Measurements from ENCODE around the gene LCN15.
A peak's percentile ranks its signal among the peaks of the same experiment; 100 is the strongest.
"Not testable (repeated sequence)": the region's sequence is repeated elsewhere in the genome, so short reads cannot be mapped to it uniquely, and the experiment has no call there.

The LCN15 gene

DNA sequence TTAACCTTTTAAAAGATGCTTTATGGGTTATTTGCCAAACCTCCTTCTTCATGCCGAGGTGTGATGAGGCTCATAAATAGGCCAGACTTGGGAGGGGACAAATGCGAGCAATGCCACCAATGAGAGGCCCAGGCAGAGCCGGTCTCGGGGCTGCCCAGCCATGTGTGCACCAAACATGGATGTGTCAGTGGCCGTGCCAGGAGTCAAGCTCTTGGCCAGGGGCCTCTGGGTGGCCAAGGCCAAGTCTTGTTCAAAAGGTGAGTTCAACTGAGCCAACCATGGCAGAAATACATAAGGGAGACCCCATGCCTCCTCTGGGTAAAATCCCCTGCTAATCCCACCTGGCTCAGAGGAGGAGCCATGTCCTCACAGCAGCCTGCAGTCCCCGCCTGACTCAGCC, 10.9 kb upstream of the LCN15 start:
- no peak for DNase-seq (ENCODE audit: low read depth)

DNA sequence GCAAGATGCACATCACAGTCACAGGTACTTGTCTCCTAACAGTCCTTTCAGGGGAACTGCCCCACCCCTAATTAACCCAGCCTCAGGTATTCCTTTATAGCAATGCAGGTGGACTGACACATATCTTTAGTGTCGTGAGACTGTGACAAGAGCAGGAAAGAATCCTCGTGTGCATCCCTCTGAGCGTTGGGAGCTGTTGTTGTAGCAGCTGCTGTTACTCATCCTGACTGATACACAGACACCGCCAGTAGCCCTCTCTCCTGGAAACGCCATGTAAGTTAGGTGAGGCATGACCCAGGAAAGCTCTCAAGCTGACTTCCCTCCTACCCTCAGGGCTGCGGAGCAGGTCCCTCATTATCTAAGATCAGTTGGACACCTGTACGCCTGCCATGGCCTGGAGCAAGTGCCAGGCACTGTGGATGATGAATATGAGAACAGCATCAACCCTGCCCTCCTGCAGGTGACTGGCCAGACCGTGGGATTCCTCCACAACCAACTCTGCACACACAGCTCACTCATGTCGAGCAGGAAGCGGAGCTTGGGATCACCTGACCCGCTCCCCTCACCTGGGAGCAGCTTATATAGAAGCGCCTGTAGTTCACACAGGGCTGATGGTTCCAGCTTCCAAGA, 10.2 kb upstream of the LCN15 start:
- no peak for DNase-seq (ENCODE audit: low read depth)

DNA sequence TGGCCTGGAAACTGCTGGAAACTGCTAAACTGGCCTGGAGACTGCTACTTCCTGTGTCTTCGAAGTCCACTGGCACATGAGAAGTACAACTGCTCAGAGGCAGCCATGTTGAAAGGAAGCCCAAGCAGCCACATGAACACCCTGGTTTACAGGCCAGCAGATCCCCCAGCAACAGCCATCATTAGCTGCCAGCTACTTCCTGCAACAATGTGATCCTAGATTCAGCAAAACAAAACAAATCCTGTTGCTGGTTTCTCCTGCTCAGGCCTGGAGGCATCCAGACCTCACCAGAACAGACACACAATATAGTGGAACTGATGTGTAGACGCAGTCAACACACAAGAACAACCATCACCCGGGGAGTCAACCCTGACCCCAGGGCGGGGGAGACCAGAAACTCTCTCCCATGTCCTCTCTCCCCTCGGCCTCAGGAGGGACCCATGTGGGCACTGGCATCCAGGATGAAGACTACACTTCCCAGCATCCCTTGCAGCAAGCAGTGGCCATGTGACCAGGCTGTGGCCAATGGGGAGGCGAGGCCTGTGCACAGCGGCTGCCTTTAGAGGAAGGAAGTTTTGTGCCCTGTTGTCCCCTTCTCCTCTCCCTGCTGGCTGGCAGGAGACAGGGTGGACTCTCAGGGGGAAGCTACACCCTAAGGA, 9.2 kb upstream of the LCN15 start:
- no peak for DNase-seq (ENCODE audit: low read depth)

DNA sequence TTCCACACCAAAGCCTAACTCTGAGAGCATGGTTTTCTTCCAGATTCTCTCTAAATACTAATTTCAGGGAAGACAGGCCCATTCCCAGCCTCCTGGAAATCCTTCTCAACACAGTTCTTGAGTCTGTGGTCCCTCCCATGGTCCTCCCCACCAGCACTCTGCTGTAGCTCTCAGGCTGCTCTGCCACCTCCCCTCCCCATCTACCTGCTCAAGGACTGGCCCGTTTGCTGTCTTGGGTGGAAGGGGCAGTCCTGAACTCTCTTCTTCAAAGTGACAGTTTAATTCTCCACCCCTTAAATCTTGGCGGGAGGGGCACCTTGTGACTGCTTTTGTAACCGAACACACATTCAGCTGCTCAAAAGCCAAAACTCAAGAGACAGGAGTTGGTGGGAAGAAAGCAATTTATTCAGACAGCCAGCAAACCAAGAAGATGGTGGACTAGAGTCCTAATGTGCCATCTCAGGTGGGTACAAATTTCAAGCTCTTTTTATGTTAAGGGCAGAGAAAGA, 7.6 kb upstream of the LCN15 start:
- DNase-seq (ENCODE audit: low read depth), result no peak

DNA sequence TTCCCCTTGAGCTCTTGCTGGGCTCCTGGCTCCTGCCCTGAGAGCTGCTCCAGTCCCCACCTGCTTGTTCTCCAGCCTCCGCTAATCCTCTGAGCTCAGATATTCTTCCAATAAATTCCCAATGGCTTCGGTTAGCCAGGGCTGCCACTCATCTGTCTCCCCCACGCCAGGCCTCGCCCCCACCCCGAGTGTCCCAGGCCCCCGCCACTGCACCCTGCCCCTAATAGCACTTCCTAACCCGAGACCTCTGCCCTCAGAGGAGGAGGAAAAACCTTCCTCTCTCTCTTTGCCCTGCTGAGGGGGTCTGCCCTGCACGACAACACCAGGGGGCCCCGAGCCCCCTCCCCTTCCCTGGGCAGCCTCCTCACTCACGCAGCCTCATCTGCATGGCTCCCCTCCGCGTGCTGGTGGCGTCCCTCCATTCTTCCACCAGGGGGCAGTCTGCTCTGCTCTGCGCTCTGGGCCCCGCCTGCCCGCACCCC, 5.4 kb upstream of the LCN15 start:
- peak; percentile 27 for DNase-seq (ENCODE audit: low read depth)

DNA sequence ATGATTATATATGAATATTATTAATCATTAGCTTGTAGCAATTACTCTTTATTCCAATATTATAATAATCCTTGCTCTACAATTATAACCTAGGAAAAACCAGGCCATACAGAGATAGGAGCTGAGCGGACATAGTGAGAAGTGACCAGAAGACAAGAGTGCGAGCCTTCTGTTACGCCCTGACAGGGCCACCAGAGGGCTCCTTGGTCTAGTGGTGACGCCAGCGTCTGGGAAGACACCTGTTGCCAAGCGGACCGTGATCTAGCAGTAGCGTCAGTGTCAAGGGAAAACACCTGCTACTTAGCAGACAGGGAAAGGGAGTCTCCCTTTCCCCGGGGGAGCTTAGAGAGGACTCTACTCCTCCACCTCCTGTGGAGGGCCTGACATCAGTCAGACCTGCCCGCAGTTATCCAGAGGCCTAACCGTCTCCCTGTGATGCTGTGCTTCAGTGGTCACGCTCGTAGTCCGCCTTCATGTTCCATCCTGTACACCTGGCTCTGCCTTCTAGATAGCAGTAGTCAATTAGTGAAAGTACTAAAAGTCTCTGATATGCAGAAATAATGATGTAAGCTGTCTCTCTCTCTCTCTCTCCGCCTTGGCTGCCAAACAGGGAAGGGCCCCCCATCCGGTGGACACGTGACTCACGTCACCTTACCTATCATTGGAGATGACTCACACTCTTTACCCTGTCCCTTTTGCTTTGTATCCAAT, 2.2 kb upstream of the LCN15 start:
- not testable (repeated sequence) for DNase-seq (ENCODE audit: low read depth)

DNA sequence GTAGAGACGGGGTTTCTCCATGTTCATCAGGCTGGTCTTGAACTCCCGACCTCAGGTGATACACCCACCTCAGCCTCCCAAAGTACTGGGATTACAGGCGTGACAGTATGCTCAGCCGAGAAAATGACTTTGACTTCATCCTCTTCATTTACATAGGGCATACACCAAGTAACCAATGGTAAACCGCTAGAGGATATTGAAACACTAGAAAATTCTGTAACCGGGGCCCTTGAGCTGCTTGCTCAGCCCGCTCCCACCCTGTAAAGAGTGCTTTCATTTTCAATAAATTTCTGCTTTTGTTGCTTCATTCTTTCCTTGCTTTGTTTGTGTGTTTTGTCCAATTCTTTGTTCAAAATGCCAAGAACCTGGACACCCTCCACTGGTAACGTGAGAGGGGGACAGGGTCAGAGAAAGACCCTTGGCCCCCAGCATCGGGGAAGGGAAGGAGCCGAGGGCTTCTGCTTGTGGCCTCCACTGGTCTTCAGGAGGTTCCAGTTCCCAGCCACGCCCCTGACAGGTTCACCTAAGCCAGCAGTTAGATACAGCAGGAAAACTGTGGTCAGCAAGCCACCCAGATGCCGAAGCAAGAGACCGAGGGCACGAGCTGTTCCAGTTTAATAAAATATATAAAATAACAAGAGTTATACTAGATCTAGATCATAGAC, 1.6 kb upstream of the LCN15 start:
- not testable (repeated sequence) for DNase-seq (ENCODE audit: low read depth)

DNA sequence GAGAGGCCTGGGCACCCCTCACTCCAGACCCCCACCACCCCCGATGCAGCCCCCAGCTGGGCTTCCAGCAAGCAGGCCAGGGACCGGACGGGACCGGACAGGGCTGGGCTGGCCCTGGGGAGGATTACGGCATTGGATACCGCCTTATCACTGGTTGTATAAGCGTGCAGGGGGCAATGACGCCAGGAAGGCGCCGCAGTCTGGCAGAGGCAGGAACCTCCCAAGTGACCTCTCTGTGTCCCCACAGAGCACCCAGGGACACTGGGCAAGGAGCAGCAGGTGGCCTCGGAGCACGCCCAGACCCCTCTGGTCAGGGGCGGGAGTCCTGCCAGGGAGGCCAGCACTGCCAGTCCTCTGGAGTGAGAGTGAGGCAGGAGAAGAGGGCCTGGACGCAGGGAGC, 723 bp upstream of the LCN15 start:
- DNase-seq (ENCODE audit: low read depth), result no peak

DNA sequence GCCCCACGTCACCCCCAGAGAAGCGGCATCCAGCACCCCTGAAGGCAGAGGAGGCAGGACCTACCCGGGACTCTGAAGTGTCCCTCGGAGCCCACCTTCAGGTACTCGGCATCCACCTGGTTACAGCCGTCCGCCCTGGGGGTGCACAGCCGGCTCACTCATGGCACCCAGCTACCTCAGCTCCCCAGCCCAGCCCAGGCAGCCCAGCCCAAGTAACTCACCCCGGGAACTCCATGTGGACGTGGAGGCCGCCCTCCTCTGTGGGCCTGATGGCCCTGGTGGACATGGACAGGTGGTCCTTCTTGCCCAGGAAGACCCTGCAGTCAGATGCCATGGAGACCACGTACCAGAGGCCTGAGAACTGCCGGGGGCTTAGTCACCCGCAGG, 676 bp downstream of the LCN15 start:
- DNase-seq (ENCODE audit: low read depth), result no peak

DNA sequence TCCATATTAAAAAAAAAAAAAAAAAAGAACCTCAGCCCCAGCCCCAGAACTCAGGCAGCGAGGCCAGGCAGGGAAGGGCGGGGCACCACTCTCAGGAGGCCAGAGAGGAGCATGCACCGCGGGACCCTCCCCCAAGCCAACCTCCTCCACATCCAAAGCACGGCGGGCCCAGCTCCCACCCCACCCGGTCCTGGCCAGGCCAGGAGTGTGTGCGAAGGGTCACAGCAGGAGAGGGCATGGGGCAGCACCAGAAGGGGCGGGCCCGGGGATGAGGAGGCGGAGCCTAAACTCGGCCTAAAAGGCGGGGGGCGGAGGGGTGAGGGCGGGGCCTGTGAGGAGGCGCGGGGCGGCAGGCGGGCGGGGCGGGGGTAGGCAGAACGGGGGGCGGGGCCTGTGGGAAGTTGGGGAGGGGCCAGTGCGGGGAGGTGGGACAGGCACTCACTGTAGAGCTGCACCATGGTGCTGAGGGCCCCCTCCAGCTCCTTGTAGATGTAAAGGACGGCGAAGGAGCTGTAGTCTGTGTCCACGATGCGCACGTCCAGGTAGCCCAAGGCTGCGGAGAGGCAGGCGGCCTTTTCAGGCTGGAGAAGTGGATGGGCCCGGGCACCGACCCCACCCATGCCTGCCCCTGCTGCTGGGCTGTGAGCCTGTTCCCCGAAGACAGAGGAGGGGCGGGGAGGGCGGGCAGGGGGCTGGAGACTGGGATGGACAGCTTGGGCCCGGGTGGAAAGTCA, 1.2 kb downstream of the LCN15 start:
- DNase-seq (ENCODE audit: low read depth), result no peak

DNA sequence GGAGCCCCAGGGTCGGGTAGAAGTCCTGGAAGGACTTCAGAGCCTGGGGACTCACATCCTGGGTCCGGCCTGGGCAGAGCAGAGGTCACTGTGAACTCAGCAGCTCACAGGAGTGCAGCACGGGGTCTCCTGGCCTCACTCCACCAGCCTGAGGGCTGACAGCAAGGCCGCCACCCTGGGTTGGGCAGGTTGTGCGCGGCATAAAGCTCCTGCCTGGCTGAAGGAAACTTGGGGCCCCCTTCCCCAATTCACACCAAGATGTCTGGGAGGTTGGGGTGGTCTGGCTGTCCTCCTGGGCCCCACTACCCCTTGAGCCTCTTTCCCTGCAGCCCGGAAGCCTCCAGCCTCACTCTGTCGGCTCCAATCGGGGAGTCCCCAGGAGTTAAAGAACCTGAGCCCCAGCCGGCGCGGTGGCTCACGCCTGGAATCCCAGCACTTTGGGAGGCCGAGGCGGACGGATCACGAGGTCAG, 2.1 kb downstream of the LCN15 start:
- no peak for DNase-seq (ENCODE audit: low read depth)

DNA sequence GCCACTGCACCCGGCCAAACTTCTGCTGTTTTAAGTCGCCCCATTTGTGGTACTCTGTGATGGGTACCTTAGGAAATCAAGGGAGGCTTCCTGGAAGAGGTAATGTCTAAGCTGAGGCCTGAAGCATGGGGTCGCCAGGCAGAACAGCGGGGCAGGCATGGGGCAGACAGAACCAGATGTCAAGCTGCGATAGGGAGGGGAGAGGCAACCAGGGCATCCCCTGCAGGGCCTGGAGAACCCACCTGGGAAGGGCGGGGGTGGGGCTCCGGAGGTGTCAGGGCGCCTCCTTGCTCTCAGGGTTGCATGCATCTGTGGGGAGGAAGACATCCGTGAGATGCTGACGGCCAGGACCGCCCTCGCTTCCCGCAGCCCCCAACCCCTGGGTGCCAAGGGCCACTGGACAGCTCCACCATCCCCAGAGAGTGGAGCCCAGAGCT, 2.8 kb downstream of the LCN15 start:
- no peak for DNase-seq (ENCODE audit: low read depth)

DNA sequence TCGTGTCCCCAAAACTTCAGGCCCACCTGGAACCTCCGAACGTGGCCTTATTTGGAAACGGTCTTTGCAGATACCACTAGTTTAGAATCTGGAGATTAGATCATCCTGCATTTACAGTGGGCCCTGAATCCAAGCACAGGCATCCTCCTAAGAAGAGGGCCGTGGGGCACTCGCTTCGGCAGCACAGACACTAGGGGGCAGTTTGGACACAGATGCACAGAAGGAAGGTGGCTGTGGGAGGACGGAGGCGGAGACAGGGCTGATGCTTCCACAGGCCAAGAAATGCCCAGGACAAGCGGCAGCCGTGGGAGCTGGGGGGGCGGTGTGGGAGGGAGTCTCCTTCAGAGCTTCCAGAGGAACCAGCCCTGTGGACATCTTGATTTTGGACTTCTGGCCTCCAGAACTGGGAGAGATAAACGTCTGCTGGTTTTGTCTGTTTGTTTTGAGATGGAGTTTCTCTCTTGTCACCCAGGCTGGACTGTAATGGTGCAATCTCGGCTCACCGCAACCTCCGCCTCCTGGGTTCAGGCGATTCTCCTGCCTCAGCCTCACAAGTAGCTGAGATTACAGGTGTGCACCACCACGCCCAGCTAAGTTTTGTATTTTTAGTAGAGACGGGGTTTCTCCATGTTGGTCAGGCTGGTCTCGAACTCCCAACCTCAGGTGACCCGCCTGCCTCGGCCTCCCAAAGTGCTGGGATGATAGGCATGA, 3.3 kb downstream of the LCN15 start:
- DNase-seq (ENCODE audit: low read depth), result not testable (repeated sequence)

DNA sequence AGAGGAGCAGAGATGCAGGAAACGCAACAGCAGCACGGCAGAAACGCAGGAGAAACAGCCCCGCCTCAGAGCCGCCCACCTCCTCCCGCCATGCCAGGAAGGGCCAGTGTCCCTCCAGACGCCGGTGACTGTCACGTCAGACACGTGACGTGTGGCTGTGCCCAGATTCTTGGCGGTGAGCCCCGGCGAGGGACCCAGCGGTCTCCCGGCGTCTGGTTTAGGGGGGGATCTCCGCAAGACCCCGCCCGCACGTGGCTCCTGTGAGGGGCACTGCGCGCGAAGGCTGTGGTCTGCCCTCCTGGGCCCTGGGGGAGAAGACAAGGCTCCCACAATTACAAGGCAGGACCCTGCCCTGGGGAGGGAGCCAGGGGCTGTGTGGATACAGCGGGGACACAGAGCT, 3.9 kb downstream of the LCN15 start:
- no peak for DNase-seq (ENCODE audit: low read depth)

DNA sequence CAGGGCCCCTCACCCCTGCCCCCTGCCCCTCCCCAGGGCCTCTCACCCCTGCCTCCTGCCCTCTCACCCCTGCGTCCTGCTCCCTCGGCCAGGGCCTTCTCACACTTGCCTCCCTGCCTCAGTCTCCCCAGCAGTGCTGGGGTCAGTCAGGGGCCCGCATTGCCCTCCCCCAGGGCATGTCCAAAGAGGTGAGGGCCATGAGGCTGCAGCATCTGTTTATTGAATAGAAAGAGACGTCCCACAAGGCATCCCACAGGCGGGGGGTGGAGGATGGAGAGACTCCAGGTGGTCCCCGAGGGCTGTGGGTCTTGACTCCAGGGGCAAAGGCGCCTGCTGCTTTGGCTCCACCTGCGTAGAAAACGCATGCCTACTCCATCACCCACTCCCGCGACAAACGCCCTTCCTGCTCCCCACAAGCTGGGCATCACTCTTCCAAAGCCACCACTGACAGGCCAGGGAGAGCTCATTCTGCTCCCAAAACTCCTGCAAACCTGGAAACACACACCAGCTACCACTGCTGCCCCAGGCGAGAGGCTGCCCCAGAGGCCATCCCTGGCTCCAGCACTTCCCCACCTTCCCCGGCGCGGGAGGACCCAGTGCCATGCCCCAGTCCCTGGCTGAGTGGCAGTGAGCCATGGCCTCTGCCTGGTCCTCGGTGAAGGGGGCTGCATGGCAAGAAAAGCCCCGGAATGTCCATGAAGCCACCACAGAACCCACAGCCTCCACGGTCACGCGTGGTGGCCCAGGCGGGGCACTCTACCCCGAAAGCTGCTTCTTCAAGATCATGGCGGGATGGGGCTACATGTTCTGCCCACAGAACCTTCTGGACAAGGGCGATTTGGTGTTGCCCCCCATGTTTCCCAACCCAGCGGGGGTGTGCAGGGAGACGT, 4.6 kb downstream of the LCN15 start:
- no peak for DNase-seq (ENCODE audit: low read depth)

DNA sequence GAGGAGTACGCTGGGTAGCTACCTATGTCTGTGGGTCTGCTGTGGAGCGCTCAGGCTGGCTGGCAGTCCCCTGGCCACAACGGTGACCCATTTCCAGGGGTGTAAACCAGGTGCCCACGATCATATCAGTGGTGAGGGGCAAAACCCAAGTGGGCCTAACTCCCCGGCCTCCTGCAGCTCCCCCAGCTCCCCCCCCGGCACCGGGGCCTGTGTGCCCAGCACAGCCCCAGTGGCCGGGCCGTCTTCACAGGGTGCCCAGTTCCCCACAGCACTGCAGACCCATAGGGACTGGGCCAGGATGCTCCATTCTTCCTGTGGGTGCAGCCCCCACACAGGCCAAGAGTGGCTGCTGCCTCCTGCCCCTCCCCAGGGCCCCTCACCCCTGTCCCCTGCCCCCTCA, 5.3 kb downstream of the LCN15 start:
- no peak for DNase-seq (ENCODE audit: low read depth)

DNA sequence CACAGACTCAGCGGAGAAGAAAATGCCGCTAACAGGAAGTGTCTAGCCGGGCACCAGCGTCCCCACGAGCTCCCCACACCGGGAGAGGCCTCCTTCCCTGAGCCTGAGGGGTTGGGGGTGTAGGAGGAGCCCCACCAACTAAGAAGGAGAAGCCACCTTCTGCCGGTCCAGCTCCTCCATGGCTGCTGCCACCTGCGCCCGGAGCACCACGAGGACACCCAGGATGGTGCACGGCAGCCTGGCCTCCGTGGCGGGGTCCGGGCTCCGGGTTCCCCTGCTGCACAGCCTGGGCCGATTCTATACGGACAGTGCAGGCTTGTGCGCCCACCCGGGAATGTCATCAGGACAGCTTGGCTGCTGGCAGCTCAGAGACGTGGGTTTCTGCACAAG, 6.6 kb downstream of the LCN15 start:
- no peak for DNase-seq (ENCODE audit: low read depth)

DNA sequence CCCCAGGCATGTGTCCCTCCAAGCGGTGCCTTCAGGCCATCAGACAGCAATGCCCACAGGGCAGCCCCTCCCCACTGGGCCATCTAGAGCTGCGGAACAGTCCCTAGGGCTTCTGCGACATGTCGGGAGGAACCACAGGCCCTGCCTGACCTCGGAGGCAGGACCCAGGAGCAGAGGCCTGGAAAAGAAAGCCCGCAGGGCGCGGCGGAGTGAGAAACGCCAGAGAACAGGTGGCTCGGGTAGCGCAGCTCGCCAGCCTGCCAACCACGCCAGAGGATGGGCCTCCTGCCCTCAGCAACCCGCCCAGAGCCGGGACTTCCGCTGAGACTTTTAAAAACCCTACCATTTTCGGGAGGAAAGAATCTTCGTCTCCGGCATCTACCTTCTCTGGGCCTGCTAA, 7.0 kb downstream of the LCN15 start:
- no peak for DNase-seq (ENCODE audit: low read depth)

DNA sequence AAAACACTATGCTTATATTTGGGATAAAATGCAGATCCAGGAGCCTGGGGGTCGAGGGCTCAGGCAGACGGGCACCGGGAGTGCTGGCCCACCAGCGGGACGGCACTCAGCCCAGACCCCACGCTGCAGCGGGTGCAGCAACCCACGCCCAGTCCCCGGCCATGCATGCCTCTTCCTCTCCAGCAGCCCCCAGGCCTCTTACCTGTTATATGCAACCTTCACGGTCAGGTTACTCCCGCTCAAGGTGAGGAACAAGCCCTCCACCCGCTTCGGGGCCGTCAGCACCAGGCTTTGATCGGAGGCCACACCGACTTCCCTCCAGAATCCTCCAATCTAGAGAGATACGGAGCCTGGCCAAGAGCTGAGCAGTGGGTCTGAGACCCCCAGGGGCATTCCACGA, 7.5 kb downstream of the LCN15 start:
- no peak for DNase-seq (ENCODE audit: low read depth)

DNA sequence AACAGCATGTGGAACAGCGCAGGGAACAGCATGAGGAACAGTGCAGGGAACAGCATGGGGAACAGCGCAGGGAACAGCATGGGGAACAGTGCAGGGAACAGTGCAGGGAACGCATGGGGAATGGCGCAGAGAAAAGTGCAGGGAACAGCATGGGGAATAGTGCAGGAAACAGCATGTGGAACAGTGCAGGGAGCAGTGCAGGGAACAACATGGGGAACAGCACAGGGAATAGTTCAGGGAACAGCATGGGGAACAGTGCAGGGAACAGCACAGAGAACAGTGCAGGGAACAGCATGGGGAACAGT, 8.2 kb downstream of the LCN15 start:
- DNase-seq (ENCODE audit: low read depth), result no peak

Measured in activated gamma-delta T cell treated with anti-CD3 and anti-CD28 coated beads, Interleukin-2, amount 50 U/mL, for 16 hours (primary cell).